Brain microvascular endothelial cell (primary cell): Measurements from ENCODE around the gene VEZT.

ENCODE experiments used
- DNase-seq: peaks from one replicate; pipeline ENCODE4 v3.0.0-alpha.2; 2020
- H3K27ac ChIP-seq: fragments of 250-450 bp; sonication (Bioruptor Pico); 2 replicates; pipeline ENCODE4 v1.5.1; 2020; ENCODE audit warnings: mild to moderate bottlenecking, moderate library complexity
- H3K27me3 ChIP-seq: fragments of 250-450 bp; sonication (Bioruptor Pico); replicated peaks from 2 replicates; pipeline ENCODE4 v1.5.1; 2020; ENCODE audit warnings: mild to moderate bottlenecking
- H3K36me3 ChIP-seq: fragments of 250-450 bp; sonication (Bioruptor Pico); replicated peaks from 2 replicates; pipeline ENCODE4 v1.5.1; 2020; ENCODE audit warnings: mild to moderate bottlenecking
- H3K4me3 ChIP-seq: 2 replicates; pipeline ENCODE4 v1.5.1; 2011; ENCODE audit warnings: low read depth, mild to moderate bottlenecking, control low read depth, low read length, moderate library complexity
- in situ Hi-C: cut with HindIII; loops from 2 replicates; pipeline ENCODE4 v1.10.0; 2017; ENCODE audit warnings: low sequenced_read_pairs, low pct_ligation_motif_present
- TF ChIP-seq, protein P1 (sequence below): IDR thresholded peaks from 2 replicates; pipeline ENCODE4 v1.5.1; 2011; ENCODE audit warnings: low read depth, mild to moderate bottlenecking, moderate library complexity, low read length, control low read depth, inconsistent platforms; ENCODE audit errors: missing control alignments

VEZT gene

DNA sequence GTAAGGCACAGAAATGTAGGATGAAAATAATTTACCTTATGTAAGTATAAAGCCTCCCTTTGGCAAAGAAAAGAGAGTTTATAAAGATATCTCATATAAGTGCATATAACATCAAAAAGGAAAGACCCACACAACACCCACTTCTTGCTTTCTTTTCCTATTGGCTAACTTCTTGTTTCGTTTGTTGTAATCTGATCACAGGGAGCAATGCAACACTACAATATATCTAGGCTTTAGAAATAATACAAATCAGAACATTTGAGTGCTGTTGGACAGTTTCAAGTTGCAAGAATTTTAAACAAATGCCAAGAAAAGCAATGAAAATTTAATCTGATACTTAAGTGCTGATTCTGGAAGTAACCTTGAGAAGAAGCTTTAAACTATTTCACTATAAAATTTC, 1.7 kb upstream of the VEZT start:
- no peak overlapping the region for H3K27ac ChIP-seq
- peak; percentile 28 for DNase-seq

GRCh38 chr12:95216711-95217376, 763 bp upstream of the VEZT start:
- Histone ChIP-seq H3K27me3 (no peaks in the 10 kb centered on the region), H3K4me3 (peak overlapping the region; percentile 89), H3K27ac (peak overlapping the region; percentile 57), H3K36me3 (no peaks in the 10 kb centered on the region)
- TF ChIP-seq, protein P1, sequence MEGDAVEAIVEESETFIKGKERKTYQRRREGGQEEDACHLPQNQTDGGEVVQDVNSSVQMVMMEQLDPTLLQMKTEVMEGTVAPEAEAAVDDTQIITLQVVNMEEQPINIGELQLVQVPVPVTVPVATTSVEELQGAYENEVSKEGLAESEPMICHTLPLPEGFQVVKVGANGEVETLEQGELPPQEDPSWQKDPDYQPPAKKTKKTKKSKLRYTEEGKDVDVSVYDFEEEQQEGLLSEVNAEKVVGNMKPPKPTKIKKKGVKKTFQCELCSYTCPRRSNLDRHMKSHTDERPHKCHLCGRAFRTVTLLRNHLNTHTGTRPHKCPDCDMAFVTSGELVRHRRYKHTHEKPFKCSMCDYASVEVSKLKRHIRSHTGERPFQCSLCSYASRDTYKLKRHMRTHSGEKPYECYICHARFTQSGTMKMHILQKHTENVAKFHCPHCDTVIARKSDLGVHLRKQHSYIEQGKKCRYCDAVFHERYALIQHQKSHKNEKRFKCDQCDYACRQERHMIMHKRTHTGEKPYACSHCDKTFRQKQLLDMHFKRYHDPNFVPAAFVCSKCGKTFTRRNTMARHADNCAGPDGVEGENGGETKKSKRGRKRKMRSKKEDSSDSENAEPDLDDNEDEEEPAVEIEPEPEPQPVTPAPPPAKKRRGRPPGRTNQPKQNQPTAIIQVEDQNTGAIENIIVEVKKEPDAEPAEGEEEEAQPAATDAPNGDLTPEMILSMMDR = no peak
- in situ Hi-C loops = no loop called here
- no peak for DNase-seq

More for the DNA sequence above, 1.7 kb upstream of the VEZT start:
- TF ChIP-seq, protein P1 = no peak
- H3K36me3 ChIP-seq = no peaks in the 10 kb centered on the region
- H3K4me3 ChIP-seq = peak overlapping the region; percentile 89
- no peaks in the 10 kb centered on the region for H3K27me3 ChIP-seq
- in situ Hi-C loops = no loop called here

DNA sequence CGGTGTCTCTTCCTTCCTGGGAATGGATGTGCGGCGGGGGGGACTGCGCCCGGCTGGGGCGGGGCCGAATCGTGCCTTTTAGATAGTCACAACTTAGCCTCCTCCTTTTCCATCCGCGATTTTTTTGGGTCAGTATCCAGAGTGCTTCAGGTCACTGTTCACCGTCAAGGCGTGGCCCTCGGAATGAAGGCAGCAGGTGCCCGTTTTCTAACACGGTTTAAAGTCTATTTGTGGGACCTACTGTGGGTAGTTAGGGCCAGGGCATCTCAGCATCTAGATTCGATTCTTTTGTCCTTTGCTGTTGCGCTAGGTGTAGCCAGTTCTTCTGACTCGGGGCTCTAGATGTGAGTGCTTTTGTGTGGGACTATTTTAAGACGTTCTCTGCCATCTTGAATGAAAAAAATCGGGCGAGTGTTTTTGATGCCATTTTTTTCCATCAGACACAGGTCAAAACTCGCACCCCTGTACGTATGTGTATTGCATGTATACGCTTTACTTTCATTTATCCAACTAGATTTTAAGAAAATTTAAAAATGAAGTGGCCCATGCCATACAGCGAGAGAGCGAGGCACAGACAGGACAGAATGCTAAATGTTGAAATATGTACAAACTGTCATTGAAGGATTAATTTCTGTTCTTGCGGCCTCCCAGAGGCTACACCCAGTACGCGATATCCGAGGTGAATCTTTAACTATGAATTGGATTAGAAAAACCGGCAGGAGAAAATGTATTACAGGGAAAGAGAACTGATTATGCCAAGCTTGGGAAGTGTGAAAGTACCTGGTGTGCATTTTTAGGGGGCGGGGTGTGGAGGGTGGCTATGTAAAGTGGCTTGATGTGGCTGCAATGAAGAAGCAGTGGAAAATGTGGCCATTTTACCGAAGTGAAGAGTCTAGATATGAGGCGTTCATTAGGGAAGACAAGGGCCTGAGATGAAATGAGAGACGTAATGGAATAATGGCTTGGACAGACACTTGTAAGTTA, 835 bp downstream of the VEZT start:
- no peaks in the 10 kb centered on the region for H3K27me3 ChIP-seq
- H3K27ac ChIP-seq = peak overlapping the region; percentile 80
- peak overlapping the region; percentile 89 for H3K4me3 ChIP-seq
- DNase-seq = peak; percentile 38
- no peaks in the 10 kb centered on the region for H3K36me3 ChIP-seq
- in situ Hi-C loops = no loop called here
- TF ChIP-seq, protein P1 = no peak

- in situ Hi-C loops = no loop called here
- no peak overlapping the region for H3K27ac ChIP-seq
- H3K27me3 ChIP-seq = no peaks in the 10 kb centered on the region
- DNase-seq = no peak
- TF ChIP-seq, protein P1 = no peak
- H3K36me3 ChIP-seq = no peaks in the 10 kb centered on the region
- no peak overlapping the region for H3K4me3 ChIP-seq
These were observed 2.6 kb downstream of the VEZT start for GRCh38 chr12:95220190-95220589.

GRCh38 chr12:95220726-95221125, 3.1 kb downstream of the VEZT start:
- Histone ChIP-seq H3K27me3 (no peaks in the 10 kb centered on the region), H3K4me3 (no peak overlapping the region), H3K36me3 (no peaks in the 10 kb centered on the region), H3K27ac (no peak overlapping the region)
- in situ Hi-C loops = no loop called here
- DNase-seq = no peak
- TF ChIP-seq, protein P1 = no peak
